ENCODE results near the gene PSTK. TPM values are rescaled to one million over a fixed set of nuclear protein-coding genes. Genes with fewer than 3 reads are reported as not detected.
A peak's percentile ranks its signal among the peaks of the same experiment; 100 is the strongest.

PSTK gene
- total and polyA plus RNA-seq, 2 of the 13 experiments (the other 11 are each of a cell fraction or from before 2014, with no cell fraction given): 8.2 to 9.3 TPM

- TF ChIP-seq MYPOP (CRISPR knock-in tag; IDR thresholded peaks at IDR 0.05): no peak; the same call in 1 of the 2 replicates
- TF ChIP-seq ZBTB40 (IDR thresholded peaks at IDR 0.05): no peak
- TF ChIP-seq ZBTB40 (CRISPR knock-in tag; IDR thresholded peaks at IDR 0.05): 0 out of 2 replicates have a peak, but pooled peaks have one; percentile 71
- TF ChIP-seq JUN (CRISPR knock-in tag; IDR thresholded peaks at IDR 0.05): no peak
- TF ChIP-seq HHEX (CRISPR knock-in tag; IDR thresholded peaks at IDR 0.05): no peak
- no peak; the same call in 1 of the 2 replicates for TF ChIP-seq ZBTB44 (CRISPR knock-in tag; IDR thresholded peaks at IDR 0.05)
- TF ChIP-seq ZNF292 (CRISPR knock-in tag; IDR thresholded peaks at IDR 0.05; ENCODE audit: borderline replicate concordance, low read depth): peak; percentile 87; the same call in 1 of the 2 replicates
- TF ChIP-seq RAD51 (IDR thresholded peaks at IDR 0.05; ENCODE audit: borderline replicate concordance): no peak
- TF ChIP-seq ZFP36L1 (CRISPR knock-in tag; IDR thresholded peaks at IDR 0.05): no peak
- TF ChIP-seq HNF1B (CRISPR knock-in tag; IDR thresholded peaks at IDR 0.05): peak; percentile 72
- no peak for TF ChIP-seq FOXC1 (CRISPR knock-in tag; IDR thresholded peaks at IDR 0.05; ENCODE audit: borderline replicate concordance)
- no peak for TF ChIP-seq MAFF (IDR thresholded peaks at IDR 0.05; ENCODE audit: low read depth, low read length)
- no peak for TF ChIP-seq ZNF326 (CRISPR knock-in tag; IDR thresholded peaks at IDR 0.05; ENCODE audit: borderline replicate concordance)
- peak; percentile 67; the same call in 1 of the 2 replicates for TF ChIP-seq YEATS2 (CRISPR knock-in tag; IDR thresholded peaks at IDR 0.05; ENCODE audit: borderline replicate concordance)
Observed at GRCh38 chr10:122980209-122981065, at the start of gene PSTK (continued).
